Uterus (tissue), 2 donors: Measurements from ENCODE around the gene NTRK1.

Experiments
- CTCF ChIP-seq, 4 experiments: fragments of 200-600 bp in 2 of 4; fragments of 450-650 bp in 2 of 4; sonication (generic) in 2 of 4; IDR thresholded peaks; one replicate each; pipeline ENCODE4 v1.5.1; 2016 to 2019; ENCODE audit warnings: antibody characterized with exemption in 4 of 4, mild to moderate bottlenecking in 2 of 4, moderate library complexity in 1 of 4
- POLR2A ChIP-seq, 2 donors: fragments of 450-650 bp; IDR thresholded peaks; one replicate each; pipeline ENCODE4 v1.6.1; 2016; ENCODE audit warnings: antibody characterized with exemption in 2 of 2, mild to moderate bottlenecking in 1 of 2, moderate library complexity in 1 of 2

- no peak for TF ChIP-seq POLR2A (IDR thresholded peaks at IDR 0.05)
- no peak for TF ChIP-seq CTCF (IDR thresholded peaks at IDR 0.05)
These were observed 51.6 kb downstream of the NTRK1 start for GRCh38 chr1:156912310-156912709.
